ENCODE results near the gene CACNB1. TPM values are rescaled to one million over a fixed set of nuclear protein-coding genes. Genes with fewer than 3 reads are reported as not detected.
A peak's percentile ranks its signal among the peaks of the same experiment; 100 is the strongest.

The CACNB1 gene
- polyA plus RNA-seq, 1 donor from 2014 or later: 18.9 TPM

DNA sequence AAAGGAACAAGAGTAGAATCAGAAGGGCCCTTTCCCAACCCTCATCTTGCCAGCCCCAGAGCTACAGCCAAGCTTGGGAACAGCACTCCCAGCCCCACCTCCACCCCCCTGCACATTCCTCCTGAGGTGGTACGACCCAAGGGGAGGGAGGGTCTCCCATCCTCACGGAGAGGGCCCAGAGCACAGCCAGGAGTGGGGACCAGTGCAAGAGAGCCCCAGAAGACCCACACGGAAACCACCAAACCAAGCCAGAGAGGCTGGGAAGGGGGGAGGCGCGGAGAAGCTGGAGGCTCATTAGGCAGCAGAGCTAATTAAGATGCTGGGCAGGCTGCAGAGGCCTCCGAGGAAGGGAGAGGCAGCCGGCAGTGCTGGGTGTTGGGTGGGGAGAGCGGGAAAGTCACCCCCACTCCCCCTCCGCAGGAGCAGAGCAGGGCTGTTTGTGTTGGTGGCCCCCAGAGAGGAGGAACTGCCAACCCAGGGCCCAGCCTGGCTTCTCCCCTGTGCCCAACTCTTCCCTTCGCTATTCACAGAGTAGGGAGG, 2.4 kb downstream of the CACNB1 start:
- TF ChIP-seq TAF1 (IDR thresholded peaks at IDR 0.05; ENCODE audit: low read depth) (no peak), EP300 (conservative IDR thresholded peaks at IDR 0.05; ENCODE audit: poor library complexity, severe bottlenecking) (no peak), RAD21 (conservative IDR thresholded peaks at IDR 0.05) (no peak), POLR2AphosphoS5 (IDR thresholded peaks at IDR 0.05) (no peak), MXI1 (conservative IDR thresholded peaks at IDR 0.05; ENCODE audit: poor library complexity, severe bottlenecking) (no peak), EZH2 (IDR thresholded peaks at IDR 0.05; ENCODE audit: borderline replicate concordance, insufficient read depth, low read length, poor library complexity, severe bottlenecking) (no peak), SMC3 (conservative IDR thresholded peaks at IDR 0.05; ENCODE audit: poor library complexity) (no peak)
- TF ChIP-seq, protein P1, sequence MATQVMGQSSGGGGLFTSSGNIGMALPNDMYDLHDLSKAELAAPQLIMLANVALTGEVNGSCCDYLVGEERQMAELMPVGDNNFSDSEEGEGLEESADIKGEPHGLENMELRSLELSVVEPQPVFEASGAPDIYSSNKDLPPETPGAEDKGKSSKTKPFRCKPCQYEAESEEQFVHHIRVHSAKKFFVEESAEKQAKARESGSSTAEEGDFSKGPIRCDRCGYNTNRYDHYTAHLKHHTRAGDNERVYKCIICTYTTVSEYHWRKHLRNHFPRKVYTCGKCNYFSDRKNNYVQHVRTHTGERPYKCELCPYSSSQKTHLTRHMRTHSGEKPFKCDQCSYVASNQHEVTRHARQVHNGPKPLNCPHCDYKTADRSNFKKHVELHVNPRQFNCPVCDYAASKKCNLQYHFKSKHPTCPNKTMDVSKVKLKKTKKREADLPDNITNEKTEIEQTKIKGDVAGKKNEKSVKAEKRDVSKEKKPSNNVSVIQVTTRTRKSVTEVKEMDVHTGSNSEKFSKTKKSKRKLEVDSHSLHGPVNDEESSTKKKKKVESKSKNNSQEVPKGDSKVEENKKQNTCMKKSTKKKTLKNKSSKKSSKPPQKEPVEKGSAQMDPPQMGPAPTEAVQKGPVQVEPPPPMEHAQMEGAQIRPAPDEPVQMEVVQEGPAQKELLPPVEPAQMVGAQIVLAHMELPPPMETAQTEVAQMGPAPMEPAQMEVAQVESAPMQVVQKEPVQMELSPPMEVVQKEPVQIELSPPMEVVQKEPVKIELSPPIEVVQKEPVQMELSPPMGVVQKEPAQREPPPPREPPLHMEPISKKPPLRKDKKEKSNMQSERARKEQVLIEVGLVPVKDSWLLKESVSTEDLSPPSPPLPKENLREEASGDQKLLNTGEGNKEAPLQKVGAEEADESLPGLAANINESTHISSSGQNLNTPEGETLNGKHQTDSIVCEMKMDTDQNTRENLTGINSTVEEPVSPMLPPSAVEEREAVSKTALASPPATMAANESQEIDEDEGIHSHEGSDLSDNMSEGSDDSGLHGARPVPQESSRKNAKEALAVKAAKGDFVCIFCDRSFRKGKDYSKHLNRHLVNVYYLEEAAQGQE (IDR thresholded peaks at IDR 0.05; ENCODE audit: borderline replicate concordance): no peak
- TF ChIP-seq, protein P2, sequence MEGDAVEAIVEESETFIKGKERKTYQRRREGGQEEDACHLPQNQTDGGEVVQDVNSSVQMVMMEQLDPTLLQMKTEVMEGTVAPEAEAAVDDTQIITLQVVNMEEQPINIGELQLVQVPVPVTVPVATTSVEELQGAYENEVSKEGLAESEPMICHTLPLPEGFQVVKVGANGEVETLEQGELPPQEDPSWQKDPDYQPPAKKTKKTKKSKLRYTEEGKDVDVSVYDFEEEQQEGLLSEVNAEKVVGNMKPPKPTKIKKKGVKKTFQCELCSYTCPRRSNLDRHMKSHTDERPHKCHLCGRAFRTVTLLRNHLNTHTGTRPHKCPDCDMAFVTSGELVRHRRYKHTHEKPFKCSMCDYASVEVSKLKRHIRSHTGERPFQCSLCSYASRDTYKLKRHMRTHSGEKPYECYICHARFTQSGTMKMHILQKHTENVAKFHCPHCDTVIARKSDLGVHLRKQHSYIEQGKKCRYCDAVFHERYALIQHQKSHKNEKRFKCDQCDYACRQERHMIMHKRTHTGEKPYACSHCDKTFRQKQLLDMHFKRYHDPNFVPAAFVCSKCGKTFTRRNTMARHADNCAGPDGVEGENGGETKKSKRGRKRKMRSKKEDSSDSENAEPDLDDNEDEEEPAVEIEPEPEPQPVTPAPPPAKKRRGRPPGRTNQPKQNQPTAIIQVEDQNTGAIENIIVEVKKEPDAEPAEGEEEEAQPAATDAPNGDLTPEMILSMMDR (IDR thresholded peaks at IDR 0.05; ENCODE audit: poor library complexity, severe bottlenecking): no peak
- Histone ChIP-seq H3K4me2 (ENCODE audit: low read length) (peak overlapping the region; percentile 90), H3K9me3 (ENCODE audit: low read length) (no peaks in the 10 kb centered on the region), H3F3A (ENCODE audit: insufficient read depth, low read length, poor library complexity, severe bottlenecking) (no peaks in the 10 kb centered on the region), H2AFZ (ENCODE audit: low read depth, low read length) (no peak overlapping the region), H3K79me2 (replicated peaks; ENCODE audit: insufficient read depth, low read length) (peaks cover 27% of the 10 kb centered on the region), H3K36me3 (ENCODE audit: insufficient read depth, low read length) (no peaks in the 10 kb centered on the region), H4K20me1 (ENCODE audit: insufficient read depth) (peaks cover 6% of the 10 kb centered on the region), H3K9me2 (ENCODE audit: insufficient read depth, low read length) (no peaks in the 10 kb centered on the region), H3K27me3 (ENCODE audit: insufficient read depth, low read depth, low read length) (no peaks in the 10 kb centered on the region), H3K9ac (ENCODE audit: low read length) (peak overlapping the region; percentile 98), H3K27ac (ENCODE audit: low read length) (peak overlapping the region; percentile 20), H3K4me3 (ENCODE audit: low read length) (peak overlapping the region; percentile 98)

- Histone ChIP-seq H3K79me2 (replicated peaks; ENCODE audit: insufficient read depth, low read length) (peaks cover 27% of the 10 kb centered on the region), H3K27ac (ENCODE audit: low read length) (no peak overlapping the region), H3K9me3 (ENCODE audit: low read length) (no peaks in the 10 kb centered on the region), H3K27me3 (ENCODE audit: insufficient read depth, low read depth, low read length) (no peaks in the 10 kb centered on the region), H3K9me2 (ENCODE audit: insufficient read depth, low read length) (no peaks in the 10 kb centered on the region), H3F3A (ENCODE audit: insufficient read depth, low read length, poor library complexity, severe bottlenecking) (no peaks in the 10 kb centered on the region), H3K9ac (ENCODE audit: low read length) (peak overlapping the region; percentile 98), H3K4me2 (ENCODE audit: low read length) (peak overlapping the region; percentile 90), H4K20me1 (ENCODE audit: insufficient read depth) (peaks cover 6% of the 10 kb centered on the region), H3K4me3 (ENCODE audit: low read length) (peak overlapping the region; percentile 98), H3K36me3 (ENCODE audit: insufficient read depth, low read length) (no peaks in the 10 kb centered on the region), H2AFZ (ENCODE audit: low read depth, low read length) (no peak overlapping the region)
- TF ChIP-seq RAD21 (conservative IDR thresholded peaks at IDR 0.05) (no peak), TAF1 (IDR thresholded peaks at IDR 0.05; ENCODE audit: low read depth) (no peak), SMC3 (conservative IDR thresholded peaks at IDR 0.05; ENCODE audit: poor library complexity) (no peak), EZH2 (IDR thresholded peaks at IDR 0.05; ENCODE audit: borderline replicate concordance, insufficient read depth, low read length, poor library complexity, severe bottlenecking) (no peak), MXI1 (conservative IDR thresholded peaks at IDR 0.05; ENCODE audit: poor library complexity, severe bottlenecking) (no peak), POLR2AphosphoS5 (IDR thresholded peaks at IDR 0.05) (no peak), EP300 (conservative IDR thresholded peaks at IDR 0.05; ENCODE audit: poor library complexity, severe bottlenecking) (no peak)
- TF ChIP-seq, protein P2 (IDR thresholded peaks at IDR 0.05; ENCODE audit: poor library complexity, severe bottlenecking): no peak
- TF ChIP-seq, protein P1 (IDR thresholded peaks at IDR 0.05; ENCODE audit: borderline replicate concordance): no peak
Measured at GRCh38 chr17:39194089-39194984, 3.1 kb downstream of the CACNB1 start.
